HG03097 (cell line): ENCODE measurements around the gene MGAT5.

Experiments
- ATAC-seq: cut with Tn5 transposase; IDR thresholded peaks from one replicate; pipeline ENCODE4 v1.9.1; 2021; ENCODE audit not compliant: unreplicated experiment, low FRiP score

Gene MGAT5

GRCh38 chr2:134436706-134437105 is 182.8 kb downstream of the MGAT5 start:
- no peak for ATAC-seq

DNA sequence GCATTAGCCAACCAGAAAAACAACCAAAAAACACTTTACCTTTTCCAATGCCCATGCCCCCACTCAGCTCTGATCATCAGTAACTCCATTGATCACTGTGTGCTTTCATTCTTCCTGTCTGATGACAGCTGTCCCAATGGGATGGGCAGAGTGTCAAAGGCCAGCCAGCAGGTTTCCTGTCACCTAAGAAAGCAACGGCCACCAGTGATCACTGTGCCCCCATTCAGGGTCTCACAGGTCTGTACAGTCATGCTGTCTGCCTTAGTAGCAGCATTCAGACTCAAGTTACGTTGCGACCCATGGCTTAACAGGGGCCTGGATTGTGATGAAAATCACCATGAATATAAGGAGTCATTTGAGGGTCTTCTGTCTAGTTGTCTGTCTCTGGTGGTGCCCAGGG is 184.5 kb downstream of the MGAT5 start:
- no peak for ATAC-seq

GRCh38 chr2:134440336-134440909 is 186.6 kb downstream of the MGAT5 start:
- no peak for ATAC-seq

DNA sequence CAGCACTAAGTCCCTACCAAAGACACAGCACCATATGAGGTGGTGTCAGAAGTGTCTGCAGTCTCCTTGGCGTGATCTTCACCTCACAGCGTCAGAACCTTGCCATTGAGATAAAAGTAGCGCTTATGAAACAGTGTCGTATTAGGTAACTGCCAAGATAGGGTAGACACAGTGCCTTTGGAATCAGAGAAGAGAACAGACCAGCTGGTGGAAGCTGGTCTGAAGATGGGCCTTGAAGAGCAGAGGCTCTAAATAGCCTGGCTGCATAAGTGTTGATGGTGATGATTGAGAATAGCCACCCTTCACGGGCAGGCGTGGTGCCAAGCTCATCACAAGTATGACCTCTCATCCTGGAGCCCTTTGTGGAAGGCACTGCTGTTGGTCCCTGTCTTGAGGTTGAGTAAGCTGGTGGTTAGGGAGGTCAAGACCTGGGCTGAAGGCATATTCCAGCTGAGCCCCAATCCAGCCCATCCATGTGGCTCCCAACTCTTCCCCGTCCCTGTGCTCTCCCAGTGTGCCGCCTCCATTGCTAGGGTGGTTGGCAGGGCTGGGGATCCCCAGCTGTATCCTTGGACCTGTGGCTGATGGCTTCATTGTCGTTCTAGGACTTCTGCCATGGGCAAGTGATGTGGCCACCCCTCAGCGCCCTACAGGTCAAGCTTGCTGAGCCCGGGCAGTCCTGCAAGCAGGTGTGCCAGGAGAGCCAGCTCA is 187.4 kb downstream of the MGAT5 start:
- ATAC-seq = no peak

- no peak for ATAC-seq
Measured at GRCh38 chr2:134443814-134444480, 190.1 kb downstream of the MGAT5 start.

DNA sequence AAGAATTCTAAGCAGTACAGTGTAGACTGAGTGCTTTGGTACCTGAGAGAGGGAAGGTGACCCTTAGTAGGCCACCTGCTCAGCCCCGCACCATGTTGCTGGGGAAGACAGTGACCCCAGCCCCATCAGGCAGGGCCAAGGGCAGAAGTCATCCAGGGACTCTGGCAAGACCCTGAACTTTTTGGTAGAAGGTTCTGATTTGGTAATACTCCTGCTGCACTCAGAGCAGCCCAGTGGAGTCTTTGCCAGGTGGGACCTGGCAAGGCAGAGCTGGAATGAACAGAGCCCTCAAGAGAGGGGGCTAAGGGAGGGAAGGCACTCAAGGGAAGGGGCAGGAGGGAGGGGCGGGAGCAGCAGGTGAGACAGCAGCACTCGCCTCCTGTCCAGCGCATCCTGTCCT is 191.2 kb downstream of the MGAT5 start:
- ATAC-seq = no peak

GRCh38 chr2:134445985-134446382 is 192.1 kb downstream of the MGAT5 start:
- no peak for ATAC-seq

- ATAC-seq = no peak
Measured at GRCh38 chr2:134446383-134447017, 192.6 kb downstream of the MGAT5 start.

DNA sequence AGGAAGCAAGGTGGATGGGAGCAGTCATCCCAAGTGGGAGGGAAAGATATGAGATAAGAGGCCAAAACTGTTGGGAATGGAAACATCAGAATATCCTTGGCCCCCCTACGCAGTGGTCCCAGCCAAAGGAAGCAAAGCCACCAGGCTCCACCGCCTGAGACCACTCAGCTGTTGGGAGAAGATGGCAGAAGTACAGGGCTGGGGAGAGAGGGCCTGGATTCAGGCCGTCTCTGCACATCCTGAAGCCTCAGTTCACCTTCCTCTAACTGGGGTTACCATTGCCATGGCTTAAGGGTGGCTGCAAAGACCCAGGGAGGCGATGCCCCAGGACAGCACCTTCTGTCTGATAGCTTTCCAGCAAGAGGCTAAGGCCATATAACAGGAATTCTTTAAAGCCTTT is 193.8 kb downstream of the MGAT5 start:
- ATAC-seq = no peak

DNA sequence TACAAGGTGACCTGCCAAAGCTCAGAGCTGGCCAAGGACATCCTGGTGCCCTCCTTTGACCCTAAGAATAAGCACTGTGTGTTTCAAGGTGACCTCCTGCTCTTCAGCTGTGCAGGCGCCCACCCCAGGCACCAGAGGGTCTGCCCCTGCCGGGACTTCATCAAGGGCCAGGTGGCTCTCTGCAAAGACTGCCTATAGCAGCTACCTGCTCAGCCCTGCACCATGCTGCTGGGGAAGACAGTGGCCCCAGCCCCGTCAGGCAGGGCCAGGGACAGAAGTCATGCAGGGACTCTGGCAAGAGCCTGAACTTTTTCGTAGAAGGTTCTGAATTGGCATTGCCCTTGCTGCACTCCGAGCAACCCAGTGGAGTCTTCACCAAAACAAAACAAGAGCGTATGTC is 194.8 kb downstream of the MGAT5 start:
- no peak for ATAC-seq

DNA sequence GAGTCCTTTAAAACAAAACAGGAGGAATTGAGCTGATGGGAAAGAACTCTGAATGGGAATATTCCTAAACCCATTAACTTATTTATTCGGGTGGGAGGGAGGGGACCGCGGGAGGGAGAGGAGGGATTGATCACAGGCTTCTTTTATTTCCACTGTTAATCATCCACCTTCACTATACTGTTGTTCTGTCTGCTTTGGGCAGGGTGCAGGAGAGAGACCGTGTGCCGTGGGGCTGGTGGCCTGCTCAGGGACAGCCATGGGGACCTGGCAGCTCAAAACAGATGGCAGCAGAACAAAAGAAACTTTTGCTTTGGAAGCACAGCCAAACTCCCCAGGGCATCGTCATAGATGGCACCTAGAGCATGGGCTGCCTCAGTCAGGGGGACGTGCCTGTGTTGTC is 195.3 kb downstream of the MGAT5 start:
- no peak for ATAC-seq

DNA sequence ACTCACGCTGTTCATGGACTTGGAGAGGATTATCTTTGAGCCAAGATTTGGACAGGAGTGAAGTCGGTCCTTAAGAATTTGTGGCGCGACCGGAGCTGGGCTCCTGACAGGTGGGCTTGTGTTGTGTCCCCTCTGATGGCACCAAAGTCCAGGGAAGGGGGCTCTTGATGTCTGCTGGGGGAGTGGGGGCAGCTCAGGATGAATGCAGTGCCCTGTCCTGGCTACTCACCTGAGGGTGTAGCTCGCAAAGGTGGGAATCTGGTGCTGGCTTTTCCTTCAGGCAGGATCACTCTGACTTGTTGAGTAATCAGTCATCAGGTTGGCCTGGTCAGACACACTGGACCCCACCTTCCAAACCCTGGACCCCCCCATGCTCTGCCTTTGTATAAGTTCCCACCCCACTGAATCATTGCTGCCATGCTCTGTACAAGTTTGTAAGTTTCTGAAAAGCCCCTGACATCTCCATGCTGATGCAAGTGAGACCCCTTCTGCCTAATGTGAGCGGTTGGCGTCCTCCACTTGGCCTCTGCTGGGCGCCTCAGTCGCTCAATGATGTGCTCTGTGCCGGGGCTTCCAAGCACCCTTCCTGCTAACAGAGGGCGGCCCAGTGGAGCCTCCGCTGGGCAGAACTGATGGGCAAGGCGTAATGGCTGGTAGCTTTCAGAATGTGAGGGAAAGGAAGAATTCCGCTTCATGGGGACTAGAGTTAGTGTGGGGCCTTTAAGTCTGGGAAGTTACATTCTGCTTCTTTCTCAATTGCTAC is 196.1 kb downstream of the MGAT5 start:
- no peak for ATAC-seq

DNA sequence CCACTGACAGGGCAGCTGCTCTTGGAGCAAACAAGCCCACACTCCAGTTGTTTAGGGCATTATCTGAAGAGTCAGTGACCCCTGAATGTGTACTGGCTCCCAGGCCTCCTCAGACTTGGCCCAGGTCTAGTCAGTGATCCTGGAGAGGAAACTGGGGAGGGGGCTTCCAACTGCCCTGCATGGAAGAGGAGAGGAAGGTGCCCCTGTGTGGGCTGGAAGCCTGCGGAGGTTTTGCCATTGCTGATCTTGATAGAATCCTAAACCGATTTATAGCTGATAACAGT is 197.4 kb downstream of the MGAT5 start:
- no peak for ATAC-seq

DNA sequence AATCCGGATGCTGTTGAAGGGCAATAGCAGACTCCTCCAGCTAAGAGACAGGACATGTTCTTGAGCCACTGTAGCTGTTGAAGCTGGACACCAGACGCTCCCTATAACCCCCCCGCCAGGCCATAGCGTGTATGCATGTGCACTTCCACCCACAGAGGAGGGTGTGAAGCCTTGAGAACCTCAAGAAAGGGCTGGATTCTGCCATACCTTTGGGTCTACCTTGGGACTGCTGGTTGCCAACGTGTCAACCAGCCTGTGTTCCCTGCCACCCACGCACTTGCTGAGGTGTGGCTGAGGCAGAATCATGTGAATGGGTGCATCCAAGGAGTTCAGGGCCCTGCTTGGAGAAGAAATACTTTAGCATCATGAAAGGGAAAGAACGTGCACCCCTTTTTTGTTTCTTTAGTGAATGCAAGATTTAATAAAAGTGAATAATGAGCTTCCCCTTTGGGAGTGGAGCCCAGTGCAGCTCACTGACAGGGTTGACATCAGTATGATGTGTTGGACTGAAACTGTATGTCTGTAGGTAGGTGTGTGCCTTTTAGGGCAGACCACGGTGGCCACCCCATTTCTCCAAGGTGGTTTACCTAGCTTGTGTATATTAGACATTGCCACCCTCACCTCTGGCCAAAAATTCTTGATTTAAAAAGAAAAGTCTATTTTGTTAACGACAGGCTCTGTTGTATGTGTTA is 198.3 kb downstream of the MGAT5 start:
- ATAC-seq = no peak

- no peak for ATAC-seq
Measured at GRCh38 chr2:134453476-134453875, 199.6 kb downstream of the MGAT5 start.

GRCh38 chr2:134453973-134454372 is 200.1 kb downstream of the MGAT5 start:
- ATAC-seq = no peak

- no peak for ATAC-seq
Measured at GRCh38 chr2:134454426-134454825, 200.6 kb downstream of the MGAT5 start.

GRCh38 chr2:134454931-134455330 is 201.1 kb downstream of the MGAT5 start:
- ATAC-seq = no peak

DNA sequence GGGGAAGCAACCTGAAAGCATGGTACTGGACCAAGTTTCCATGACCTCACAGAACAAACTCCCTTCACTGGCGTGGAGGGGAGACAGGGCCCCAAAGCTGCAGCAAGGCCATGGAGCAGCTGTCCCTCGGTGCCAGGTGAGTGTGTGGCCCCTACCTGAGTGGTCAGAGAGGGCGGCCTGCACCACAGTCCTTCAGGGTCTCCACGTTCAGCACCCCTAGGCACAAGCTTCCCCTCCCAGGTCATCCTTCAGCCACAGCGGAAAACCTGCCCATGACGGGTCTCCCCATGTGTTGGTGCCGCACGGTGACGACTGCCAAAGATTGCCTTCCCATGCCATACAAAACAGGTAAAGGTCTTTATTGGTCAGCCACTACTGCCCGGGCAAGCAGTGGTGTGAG is 201.6 kb downstream of the MGAT5 start:
- ATAC-seq = no peak

- ATAC-seq = no peak
Measured at GRCh38 chr2:134457353-134457752, 203.5 kb downstream of the MGAT5 start.
